Measurements from ENCODE around the gene ALDH4A1.

Gene ALDH4A1

GRCh38 chr1:18868354-18868753, 34.0 kb downstream of the ALDH4A1 start:
- no peaks in the 10 kb centered on the region for H3K27me3 ChIP-seq (ENCODE audit: insufficient read depth, low read length, poor library complexity)
- no peak overlapping the region for H3K4me2 ChIP-seq (ENCODE audit: insufficient read depth, low read length)

GRCh38 chr1:18866846-18867245, 35.5 kb downstream of the ALDH4A1 start:
- TF ChIP-seq EZH2 (IDR thresholded peaks at IDR 0.05; ENCODE audit: borderline replicate concordance, low read depth, low read length, severe bottlenecking), result no peak
- TF ChIP-seq CTCF (IDR thresholded peaks at IDR 0.05; ENCODE audit: borderline replicate concordance, extremely low read depth, low read length, poor library complexity, severe bottlenecking), result no peak
- Histone ChIP-seq H3K36me3 (ENCODE audit: insufficient read depth, low read length) (no peaks in the 10 kb centered on the region), H3K79me2 (ENCODE audit: insufficient read depth, low read length) (no peaks in the 10 kb centered on the region), H3K27ac (ENCODE audit: low read length) (no peak overlapping the region), H3K4me3 (ENCODE audit: low read depth in 1 of 2, low read length in 2 of 2) (no peak overlapping the region), H3K4me1 (ENCODE audit: insufficient read depth, low read length) (no peaks in the 10 kb centered on the region), H3K9ac (ENCODE audit: low read depth, low read length) (no peak overlapping the region), H3K9me3 (ENCODE audit: insufficient read depth, low read length, severe bottlenecking) (no peaks in the 10 kb centered on the region), H4K20me1 (ENCODE audit: insufficient read depth, low read length) (no peaks in the 10 kb centered on the region), H3K4me2 (ENCODE audit: insufficient read depth, low read length) (no peak overlapping the region), H2AFZ (ENCODE audit: low read depth, low read length) (no peak overlapping the region), H3K27me3 (ENCODE audit: insufficient read depth, low read length, poor library complexity) (no peaks in the 10 kb centered on the region)
- DNase-seq (no peak), ATAC-seq (ENCODE audit: insufficient read depth, low read depth) (no peak)

More at GRCh38 chr1:18868354-18868753, 34.0 kb downstream of the ALDH4A1 start:
- Histone ChIP-seq H4K20me1 (ENCODE audit: insufficient read depth, low read length) (no peaks in the 10 kb centered on the region; the same call in 1 of the 2 replicates), H2AFZ (ENCODE audit: low read depth, low read length) (no peak overlapping the region), H3K79me2 (ENCODE audit: insufficient read depth, low read length) (no peaks in the 10 kb centered on the region), H3K9ac (ENCODE audit: low read depth, low read length) (no peak overlapping the region), H3K27ac (ENCODE audit: low read length) (no peak overlapping the region), H3K9me3 (ENCODE audit: insufficient read depth, low read length, severe bottlenecking) (no peaks in the 10 kb centered on the region), H3K4me1 (ENCODE audit: insufficient read depth, low read length) (no peaks in the 10 kb centered on the region), H3K4me3 (ENCODE audit: low read depth in 1 of 2, low read length in 2 of 2) (no peak overlapping the region), H3K36me3 (ENCODE audit: insufficient read depth, low read length) (no peaks in the 10 kb centered on the region)
- DNase-seq (no peak), ATAC-seq (ENCODE audit: insufficient read depth, low read depth) (no peak)
- TF ChIP-seq CTCF (IDR thresholded peaks at IDR 0.05; ENCODE audit: borderline replicate concordance, extremely low read depth, low read length, poor library complexity, severe bottlenecking) (no peak), EZH2 (IDR thresholded peaks at IDR 0.05; ENCODE audit: borderline replicate concordance, low read depth, low read length, severe bottlenecking) (no peak)

- no peak overlapping the region for H3K9ac ChIP-seq (ENCODE audit: low read depth, low read length)
- no peak overlapping the region for H3K27ac ChIP-seq (ENCODE audit: low read length)
- H3K9me3 ChIP-seq (ENCODE audit: insufficient read depth, low read length, severe bottlenecking), result no peaks in the 10 kb centered on the region
- no peaks in the 10 kb centered on the region for H4K20me1 ChIP-seq (ENCODE audit: insufficient read depth, low read length)
- no peak overlapping the region for H3K4me2 ChIP-seq (ENCODE audit: insufficient read depth, low read length)
- TF ChIP-seq EZH2 (IDR thresholded peaks at IDR 0.05; ENCODE audit: borderline replicate concordance, low read depth, low read length, severe bottlenecking), result no peak
- no peak for TF ChIP-seq CTCF (IDR thresholded peaks at IDR 0.05; ENCODE audit: borderline replicate concordance, extremely low read depth, low read length, poor library complexity, severe bottlenecking)
- no peak overlapping the region for H3K4me3 ChIP-seq (ENCODE audit: low read depth in 1 of 2, low read length in 2 of 2)
- no peak for DNase-seq
- no peak overlapping the region for H2AFZ ChIP-seq (ENCODE audit: low read depth, low read length)
- ATAC-seq (ENCODE audit: insufficient read depth, low read depth), result no peak
- H3K79me2 ChIP-seq (ENCODE audit: insufficient read depth, low read length), result no peaks in the 10 kb centered on the region
- H3K36me3 ChIP-seq (ENCODE audit: insufficient read depth, low read length), result no peaks in the 10 kb centered on the region
- H3K4me1 ChIP-seq (ENCODE audit: insufficient read depth, low read length), result no peaks in the 10 kb centered on the region
- H3K27me3 ChIP-seq (ENCODE audit: insufficient read depth, low read length, poor library complexity), result no peaks in the 10 kb centered on the region
Measured at GRCh38 chr1:18866314-18866713, 36.0 kb downstream of the ALDH4A1 start.

GRCh38 chr1:18865176-18865575, 37.2 kb downstream of the ALDH4A1 start:
- TF ChIP-seq CTCF (IDR thresholded peaks at IDR 0.05; ENCODE audit: borderline replicate concordance, extremely low read depth, low read length, poor library complexity, severe bottlenecking) (no peak), EZH2 (IDR thresholded peaks at IDR 0.05; ENCODE audit: borderline replicate concordance, low read depth, low read length, severe bottlenecking) (no peak)
- H3K4me1 ChIP-seq (ENCODE audit: insufficient read depth, low read length), result no peaks in the 10 kb centered on the region
- H2AFZ ChIP-seq (ENCODE audit: low read depth, low read length), result no peak overlapping the region
- ATAC-seq (ENCODE audit: insufficient read depth, low read depth) (no peak), DNase-seq (no peak)
- no peak overlapping the region for H3K4me3 ChIP-seq (ENCODE audit: low read depth in 1 of 2, low read length in 2 of 2)
- no peaks in the 10 kb centered on the region for H3K36me3 ChIP-seq (ENCODE audit: insufficient read depth, low read length)
- H3K27ac ChIP-seq (ENCODE audit: low read length), result no peak overlapping the region
- H3K9ac ChIP-seq (ENCODE audit: low read depth, low read length), result no peak overlapping the region
- H3K27me3 ChIP-seq (ENCODE audit: insufficient read depth, low read length, poor library complexity), result no peaks in the 10 kb centered on the region
- no peaks in the 10 kb centered on the region for H4K20me1 ChIP-seq (ENCODE audit: insufficient read depth, low read length)
- no peaks in the 10 kb centered on the region for H3K9me3 ChIP-seq (ENCODE audit: insufficient read depth, low read length, severe bottlenecking)
- no peaks in the 10 kb centered on the region for H3K79me2 ChIP-seq (ENCODE audit: insufficient read depth, low read length)
- H3K4me2 ChIP-seq (ENCODE audit: insufficient read depth, low read length), result no peak overlapping the region
